HEK293 (cell line): ENCODE results near the gene MED29.

Experiments
- GLIS2 ChIP-seq: fragments of 450-650 bp; formaldehyde crosslinking; IDR thresholded peaks from 2 replicates; pipeline ENCODE4 v1.5.1; 2016; ENCODE audit warnings: missing biosample characterization, missing genetic modification characterization
- ZBTB21 ChIP-seq: fragments of 450-650 bp; formaldehyde crosslinking; IDR thresholded peaks from 2 replicates; pipeline ENCODE4 v1.5.1; 2017; ENCODE audit warnings: missing biosample characterization, missing genetic modification characterization
- ZNF221 ChIP-seq: fragments of 450-650 bp; formaldehyde crosslinking; IDR thresholded peaks from 2 replicates; pipeline ENCODE4 v1.5.1; 2017; ENCODE audit warnings: missing biosample characterization, missing genetic modification characterization, borderline replicate concordance
- ZNF24 ChIP-seq: fragments of 450-650 bp; formaldehyde crosslinking; IDR thresholded peaks from 2 replicates; pipeline ENCODE4 v1.5.1; 2016; ENCODE audit warnings: missing biosample characterization, missing genetic modification characterization
- ZNF785 ChIP-seq: fragments of 450-650 bp; formaldehyde crosslinking; IDR thresholded peaks from 2 replicates; pipeline ENCODE4 v1.5.1; 2016; ENCODE audit warnings: missing biosample characterization, missing genetic modification characterization
- TF ChIP-seq, protein P1 (sequence below): fragments of 450-650 bp; formaldehyde crosslinking; conservative IDR thresholded peaks from 2 replicates; pipeline ENCODE4 v1.5.1; 2016; ENCODE audit warnings: low read depth, missing biosample characterization, missing genetic modification characterization
- TF ChIP-seq, protein P2 (sequence below): fragments of 450-650 bp; formaldehyde crosslinking; IDR thresholded peaks from 2 replicates; pipeline ENCODE4 v1.5.1; 2016; ENCODE audit warnings: missing biosample characterization, missing genetic modification characterization
- TF ChIP-seq, protein P3 (sequence below): fragments of 450-650 bp; formaldehyde crosslinking; IDR thresholded peaks from 2 replicates; pipeline ENCODE4 v1.5.1; 2016; ENCODE audit warnings: missing biosample characterization, missing genetic modification characterization

DNA sequence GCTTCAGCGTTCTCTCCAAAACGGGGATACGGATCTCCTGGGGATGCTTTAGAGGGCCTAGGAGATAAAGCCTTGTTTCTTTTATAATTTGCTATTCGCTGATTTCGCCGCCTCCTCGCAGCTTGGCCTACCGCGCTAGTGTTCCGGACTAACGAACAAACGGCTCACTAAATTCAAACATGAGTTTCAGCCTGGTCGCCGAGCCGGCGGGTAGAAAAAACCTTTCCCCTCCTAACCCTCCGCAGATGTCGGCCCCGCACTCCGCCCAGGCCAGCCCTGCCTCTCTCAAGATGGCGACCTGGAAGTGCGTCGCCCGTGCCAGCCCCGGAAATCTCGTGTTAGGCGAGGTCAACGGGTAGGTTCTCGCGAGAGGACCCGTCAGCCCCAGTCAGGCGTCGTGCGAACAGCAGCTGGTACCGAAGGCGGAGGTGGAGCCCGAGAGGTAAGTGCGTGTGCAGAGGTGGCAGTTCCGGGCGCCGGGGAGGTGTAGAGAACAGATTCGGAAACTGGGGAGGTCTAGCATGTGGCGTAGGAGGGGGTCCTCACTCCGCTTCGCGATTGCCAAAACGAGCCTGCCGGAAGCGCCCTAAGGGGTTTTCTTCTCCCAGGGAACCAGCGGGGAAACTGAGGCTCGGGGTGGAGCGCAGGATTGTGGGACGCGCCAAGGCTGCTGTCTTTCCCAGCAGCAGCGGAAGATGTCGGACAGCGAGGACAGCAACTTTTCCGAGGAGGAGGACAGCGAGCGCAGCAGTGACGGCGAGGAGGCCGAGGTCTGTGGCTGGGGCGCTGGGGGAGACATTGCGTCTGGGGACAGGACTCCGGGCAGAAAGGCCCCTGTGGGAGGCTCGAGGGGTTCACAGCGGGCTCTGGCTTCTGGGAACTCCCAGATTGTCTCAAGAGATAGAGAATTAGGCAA, 54.3 kb downstream of the MED29 start, which contains the start of gene SUPT5H:
- peak; percentile 82 for TF ChIP-seq GLIS2 (tag by site-specific recombination)
- TF ChIP-seq, protein P1, sequence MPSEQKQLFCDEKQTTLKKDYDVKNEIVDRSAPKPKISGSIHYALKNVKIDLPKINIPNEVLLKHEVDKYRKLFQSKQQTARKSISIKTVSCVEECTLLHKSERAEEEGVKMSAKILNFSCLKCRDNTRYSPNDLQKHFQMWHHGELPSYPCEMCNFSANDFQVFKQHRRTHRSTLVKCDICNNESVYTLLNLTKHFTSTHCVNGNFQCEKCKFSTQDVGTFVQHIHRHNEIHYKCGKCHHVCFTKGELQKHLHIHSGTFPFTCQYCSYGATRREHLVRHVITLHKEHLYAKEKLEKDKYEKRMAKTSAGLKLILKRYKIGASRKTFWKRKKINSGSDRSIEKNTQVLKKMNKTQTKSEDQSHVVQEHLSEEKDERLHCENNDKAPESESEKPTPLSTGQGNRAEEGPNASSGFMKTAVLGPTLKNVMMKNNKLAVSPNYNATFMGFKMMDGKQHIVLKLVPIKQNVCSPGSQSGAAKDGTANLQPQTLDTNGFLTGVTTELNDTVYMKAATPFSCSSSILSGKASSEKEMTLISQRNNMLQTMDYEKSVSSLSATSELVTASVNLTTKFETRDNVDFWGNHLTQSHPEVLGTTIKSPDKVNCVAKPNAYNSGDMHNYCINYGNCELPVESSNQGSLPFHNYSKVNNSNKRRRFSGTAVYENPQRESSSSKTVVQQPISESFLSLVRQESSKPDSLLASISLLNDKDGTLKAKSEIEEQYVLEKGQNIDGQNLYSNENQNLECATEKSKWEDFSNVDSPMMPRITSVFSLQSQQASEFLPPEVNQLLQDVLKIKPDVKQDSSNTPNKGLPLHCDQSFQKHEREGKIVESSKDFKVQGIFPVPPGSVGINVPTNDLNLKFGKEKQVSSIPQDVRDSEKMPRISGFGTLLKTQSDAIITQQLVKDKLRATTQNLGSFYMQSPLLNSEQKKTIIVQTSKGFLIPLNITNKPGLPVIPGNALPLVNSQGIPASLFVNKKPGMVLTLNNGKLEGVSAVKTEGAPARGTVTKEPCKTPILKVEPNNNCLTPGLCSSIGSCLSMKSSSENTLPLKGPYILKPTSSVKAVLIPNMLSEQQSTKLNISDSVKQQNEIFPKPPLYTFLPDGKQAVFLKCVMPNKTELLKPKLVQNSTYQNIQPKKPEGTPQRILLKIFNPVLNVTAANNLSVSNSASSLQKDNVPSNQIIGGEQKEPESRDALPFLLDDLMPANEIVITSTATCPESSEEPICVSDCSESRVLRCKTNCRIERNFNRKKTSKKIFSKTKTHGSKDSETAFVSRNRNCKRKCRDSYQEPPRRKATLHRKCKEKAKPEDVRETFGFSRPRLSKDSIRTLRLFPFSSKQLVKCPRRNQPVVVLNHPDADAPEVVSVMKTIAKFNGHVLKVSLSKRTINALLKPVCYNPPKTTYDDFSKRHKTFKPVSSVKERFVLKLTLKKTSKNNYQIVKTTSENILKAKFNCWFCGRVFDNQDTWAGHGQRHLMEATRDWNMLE (tag by site-specific recombination): peak; percentile 90
- TF ChIP-seq, protein P2, sequence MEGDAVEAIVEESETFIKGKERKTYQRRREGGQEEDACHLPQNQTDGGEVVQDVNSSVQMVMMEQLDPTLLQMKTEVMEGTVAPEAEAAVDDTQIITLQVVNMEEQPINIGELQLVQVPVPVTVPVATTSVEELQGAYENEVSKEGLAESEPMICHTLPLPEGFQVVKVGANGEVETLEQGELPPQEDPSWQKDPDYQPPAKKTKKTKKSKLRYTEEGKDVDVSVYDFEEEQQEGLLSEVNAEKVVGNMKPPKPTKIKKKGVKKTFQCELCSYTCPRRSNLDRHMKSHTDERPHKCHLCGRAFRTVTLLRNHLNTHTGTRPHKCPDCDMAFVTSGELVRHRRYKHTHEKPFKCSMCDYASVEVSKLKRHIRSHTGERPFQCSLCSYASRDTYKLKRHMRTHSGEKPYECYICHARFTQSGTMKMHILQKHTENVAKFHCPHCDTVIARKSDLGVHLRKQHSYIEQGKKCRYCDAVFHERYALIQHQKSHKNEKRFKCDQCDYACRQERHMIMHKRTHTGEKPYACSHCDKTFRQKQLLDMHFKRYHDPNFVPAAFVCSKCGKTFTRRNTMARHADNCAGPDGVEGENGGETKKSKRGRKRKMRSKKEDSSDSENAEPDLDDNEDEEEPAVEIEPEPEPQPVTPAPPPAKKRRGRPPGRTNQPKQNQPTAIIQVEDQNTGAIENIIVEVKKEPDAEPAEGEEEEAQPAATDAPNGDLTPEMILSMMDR (tag by site-specific recombination): peak; percentile 61
- TF ChIP-seq ZNF24 (tag by site-specific recombination): peak; percentile 72
- TF ChIP-seq ZNF785: peak; percentile 79; the same call in 1 of the 2 replicates
- TF ChIP-seq, protein P3, sequence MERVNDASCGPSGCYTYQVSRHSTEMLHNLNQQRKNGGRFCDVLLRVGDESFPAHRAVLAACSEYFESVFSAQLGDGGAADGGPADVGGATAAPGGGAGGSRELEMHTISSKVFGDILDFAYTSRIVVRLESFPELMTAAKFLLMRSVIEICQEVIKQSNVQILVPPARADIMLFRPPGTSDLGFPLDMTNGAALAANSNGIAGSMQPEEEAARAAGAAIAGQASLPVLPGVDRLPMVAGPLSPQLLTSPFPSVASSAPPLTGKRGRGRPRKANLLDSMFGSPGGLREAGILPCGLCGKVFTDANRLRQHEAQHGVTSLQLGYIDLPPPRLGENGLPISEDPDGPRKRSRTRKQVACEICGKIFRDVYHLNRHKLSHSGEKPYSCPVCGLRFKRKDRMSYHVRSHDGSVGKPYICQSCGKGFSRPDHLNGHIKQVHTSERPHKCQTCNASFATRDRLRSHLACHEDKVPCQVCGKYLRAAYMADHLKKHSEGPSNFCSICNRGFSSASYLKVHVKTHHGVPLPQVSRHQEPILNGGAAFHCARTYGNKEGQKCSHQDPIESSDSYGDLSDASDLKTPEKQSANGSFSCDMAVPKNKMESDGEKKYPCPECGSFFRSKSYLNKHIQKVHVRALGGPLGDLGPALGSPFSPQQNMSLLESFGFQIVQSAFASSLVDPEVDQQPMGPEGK: peak; percentile 62
- TF ChIP-seq ZBTB21 (tag by site-specific recombination): peak; percentile 87
- no peak for TF ChIP-seq ZNF221
